ENCODE data around the gene DEUP1.
A peak's percentile ranks its signal among the peaks of the same experiment; 100 is the strongest.
"Not testable (repeated sequence)": the region's sequence is repeated elsewhere in the genome, so short reads cannot be mapped to it uniquely, and the experiment has no call there.

Gene DEUP1

GRCh38 chr11:93361435-93361834 lies 30.9 kb downstream of the DEUP1 start:
- DNase-seq: no peak

- DNase-seq: no peak
Measured at GRCh38 chr11:93368022-93368421, 37.5 kb downstream of the DEUP1 start.

- no peak for DNase-seq
Measured at GRCh38 chr11:93370260-93370659, 39.7 kb downstream of the DEUP1 start.

GRCh38 chr11:93389737-93390136 lies 59.2 kb downstream of the DEUP1 start:
- no peak for DNase-seq

GRCh38 chr11:93392867-93393266 lies 62.3 kb downstream of the DEUP1 start:
- no peak for DNase-seq

GRCh38 chr11:93393386-93393785 lies 62.8 kb downstream of the DEUP1 start:
- no peak for DNase-seq

GRCh38 chr11:93394488-93394887 lies 63.9 kb downstream of the DEUP1 start:
- no peak for DNase-seq

GRCh38 chr11:93396316-93396715 lies 65.8 kb downstream of the DEUP1 start:
- DNase-seq: no peak

- no peak for DNase-seq
Measured at GRCh38 chr11:93403930-93404329, 73.4 kb downstream of the DEUP1 start.

GRCh38 chr11:93407777-93408401 lies 77.3 kb downstream of the DEUP1 start:
- no peak for DNase-seq

- peak; percentile 38 to 94 for DNase-seq
Measured at GRCh38 chr11:93410441-93410840, 79.9 kb downstream of the DEUP1 start.

GRCh38 chr11:93411705-93412104 lies 81.2 kb downstream of the DEUP1 start:
- no peak for DNase-seq

GRCh38 chr11:93432247-93432646 lies 101.7 kb downstream of the DEUP1 start:
- DNase-seq: no peak

- not testable (repeated sequence) for DNase-seq
Measured at GRCh38 chr11:93443232-93443631, 112.7 kb downstream of the DEUP1 start.

GRCh38 chr11:93444617-93445073 lies 114.1 kb downstream of the DEUP1 start:
- no peak for DNase-seq

GRCh38 chr11:93458286-93458685 lies 127.7 kb downstream of the DEUP1 start:
- no peak for DNase-seq

GRCh38 chr11:93463666-93464065 lies 133.1 kb downstream of the DEUP1 start:
- not testable (repeated sequence) for DNase-seq

GRCh38 chr11:93464927-93465540 lies 134.5 kb downstream of the DEUP1 start:
- DNase-seq: no peak

GRCh38 chr11:93467054-93467453 lies 136.5 kb downstream of the DEUP1 start:
- no peak for DNase-seq

GRCh38 chr11:93468290-93468689 lies 137.7 kb downstream of the DEUP1 start:
- peak; percentile 3 to 64 for DNase-seq

- DNase-seq: no peak
Measured at GRCh38 chr11:93474123-93474522, 143.6 kb downstream of the DEUP1 start.

- no peak for DNase-seq
Measured at GRCh38 chr11:93476796-93477195, 146.3 kb downstream of the DEUP1 start.

- DNase-seq: no peak
Measured at GRCh38 chr11:93477684-93478234, 147.2 kb downstream of the DEUP1 start.

GRCh38 chr11:93478841-93479240 lies 148.3 kb downstream of the DEUP1 start:
- no peak for DNase-seq

- no peak for DNase-seq
Measured at GRCh38 chr11:93480256-93480655, 149.7 kb downstream of the DEUP1 start.

Data from NCI-H2081 (cell line).